Endodermal cell (in vitro differentiated cells): ENCODE measurements around the gene KRTDAP. TPM values are rescaled to one million over a fixed set of nuclear protein-coding genes. Genes with fewer than 3 reads are reported as not detected.
"Not testable (repeated sequence)": the region's sequence is repeated elsewhere in the genome, so short reads cannot be mapped to it uniquely, and the experiment has no call there.

ENCODE experiments used
- DNase-seq: peaks from one replicate; pipeline ENCODE4 v3.0.0-alpha.2; 2017
- H3K27ac ChIP-seq: 2 replicates; pipeline ENCODE4 v1.5.1; 2013; ENCODE audit warnings: mild to moderate bottlenecking, low read depth, low read length, moderate library complexity
- H3K27me3 ChIP-seq: 2 replicates; pipeline ENCODE4 v1.6.1; 2013; ENCODE audit warnings: mild to moderate bottlenecking, low read length, moderate library complexity; ENCODE audit not compliant: insufficient read depth, control insufficient read depth, poor library complexity, severe bottlenecking
- H3K36me3 ChIP-seq: 2 replicates; pipeline ENCODE4 v1.7.0; 2013; ENCODE audit warnings: mild to moderate bottlenecking, low read length, moderate library complexity; ENCODE audit not compliant: control insufficient read depth, insufficient read depth
- H3K4me1 ChIP-seq: one replicate; pipeline ENCODE4 v1.7.0; 2013; ENCODE audit warnings: low read length; ENCODE audit not compliant: control insufficient read depth, insufficient read depth
- H3K4me3 ChIP-seq: 2 replicates; pipeline ENCODE4 v1.5.1; 2013; ENCODE audit warnings: mild to moderate bottlenecking, low read length, moderate library complexity
- H3K9ac ChIP-seq: 2 replicates; pipeline ENCODE4 v1.6.1; 2013; ENCODE audit warnings: mild to moderate bottlenecking, low read length, moderate library complexity; ENCODE audit not compliant: poor library complexity, severe bottlenecking; ENCODE audit errors: extremely low read depth
- H3K9me3 ChIP-seq: 2 replicates; pipeline ENCODE4 v1.6.1; 2013; ENCODE audit warnings: mild to moderate bottlenecking, low read length, moderate library complexity; ENCODE audit not compliant: control insufficient read depth
- H3K27ac Mint-ChIP-seq: 2 replicates; pipeline ENCODE4 v1.8.0; 2020; ENCODE audit warnings: mixed read lengths
- H3K27me3 Mint-ChIP-seq: 2 replicates; pipeline ENCODE4 v1.8.0; 2021; ENCODE audit warnings: mild to moderate bottlenecking, mixed read lengths; ENCODE audit not compliant: insufficient read depth
- H3K36me3 Mint-ChIP-seq: 2 replicates; pipeline ENCODE4 v1.8.0; 2020; ENCODE audit warnings: low read depth, mixed read lengths
- H3K4me1 Mint-ChIP-seq: 2 replicates; pipeline ENCODE4 v1.8.0; 2020; ENCODE audit warnings: mixed read lengths
- H3K4me3 Mint-ChIP-seq: 2 replicates; pipeline ENCODE4 v1.8.0; 2020; ENCODE audit warnings: mild to moderate bottlenecking, moderate library complexity, mixed read lengths
- H3K9me3 Mint-ChIP-seq: 2 replicates; pipeline ENCODE4 v1.8.0; 2020; ENCODE audit warnings: mild to moderate bottlenecking, mixed read lengths
- WGBS, 2 experiments: methylation state at CpG; one replicate each; pipeline versions ENCODE4 v1.1.5 to v1.1.7; 2013; ENCODE audit warnings: missing lambda C conversion rate in 2 of 2, mixed read lengths in 1 of 2; ENCODE audit not compliant: insufficient coverage in 1 of 2, insufficient read length in 1 of 2; 5-methylcytosine and 5-hydroxymethylcytosine counted together
- total RNA-seq, 2 donors: library from RNA; stranded (reverse); fragmentation: NEBNext Ultra II Directional in 1 of 2; extraction: Animal tissue kit (Norgen Biotek cat#: 25700) in 1 of 2; gene quantifications; 2 replicates in 1 of 2; 3 replicates in 1 of 2; pipeline ENCODE4 v1.2.1, GENCODE V29; 2021
- TF ChIP-seq, protein P1 (sequence below): fragments of 200-600 bp; sonication (generic); conservative IDR thresholded peaks from 2 replicates; pipeline ENCODE4 v1.5.0; 2021; ENCODE audit warnings: antibody characterized with exemption, mild to moderate bottlenecking

KRTDAP gene
- total RNA-seq, 2 donors from 2014 or later, result 3.4 to 4.2 TPM

DNA sequence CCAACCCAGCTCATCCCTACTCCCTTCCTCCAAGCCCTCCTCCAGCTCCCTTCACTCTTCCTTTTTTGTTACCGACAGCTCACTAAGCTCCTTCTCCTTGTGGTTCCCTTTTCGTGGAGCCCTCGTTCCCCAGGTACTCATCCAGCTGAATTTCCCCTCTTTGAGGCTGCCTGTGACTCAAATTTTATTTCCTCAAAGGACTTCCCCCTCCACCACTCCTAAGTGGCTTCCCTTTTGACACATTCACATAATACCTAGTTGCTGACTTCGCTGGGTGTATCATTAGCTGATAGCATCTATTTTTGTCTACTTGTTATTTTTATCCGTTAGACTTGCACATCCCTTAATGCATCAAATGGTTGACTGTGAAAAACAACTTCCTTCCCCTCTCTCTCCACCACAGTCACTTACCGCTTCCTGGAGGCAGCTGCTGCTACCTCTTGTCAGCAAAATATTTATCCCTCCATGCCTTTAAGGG lies 27.7 kb downstream of the KRTDAP start:
- H3K27ac ChIP-seq, result no peak overlapping the region
- peaks cover 3% of the 10 kb centered on the region for H3K4me1 ChIP-seq
- Mint-ChIP-seq H3K4me3 (no peak overlapping the region), H3K27me3 (no peaks in the 10 kb centered on the region), H3K36me3 (no peaks in the 10 kb centered on the region), H3K27ac (no peak overlapping the region), H3K4me1 (peaks cover 29% of the 10 kb centered on the region), H3K9me3 (no peaks in the 10 kb centered on the region)
- no peak for DNase-seq
- no peaks in the 10 kb centered on the region for H3K36me3 ChIP-seq
- 81 to 82% methylated on average over 6 of the region's 6 CpGs for WGBS, 2 experiments
- H3K27me3 ChIP-seq, result no peaks in the 10 kb centered on the region
- H3K4me3 ChIP-seq, result no peak overlapping the region
- no peak overlapping the region for H3K9ac ChIP-seq
- TF ChIP-seq, protein P1, sequence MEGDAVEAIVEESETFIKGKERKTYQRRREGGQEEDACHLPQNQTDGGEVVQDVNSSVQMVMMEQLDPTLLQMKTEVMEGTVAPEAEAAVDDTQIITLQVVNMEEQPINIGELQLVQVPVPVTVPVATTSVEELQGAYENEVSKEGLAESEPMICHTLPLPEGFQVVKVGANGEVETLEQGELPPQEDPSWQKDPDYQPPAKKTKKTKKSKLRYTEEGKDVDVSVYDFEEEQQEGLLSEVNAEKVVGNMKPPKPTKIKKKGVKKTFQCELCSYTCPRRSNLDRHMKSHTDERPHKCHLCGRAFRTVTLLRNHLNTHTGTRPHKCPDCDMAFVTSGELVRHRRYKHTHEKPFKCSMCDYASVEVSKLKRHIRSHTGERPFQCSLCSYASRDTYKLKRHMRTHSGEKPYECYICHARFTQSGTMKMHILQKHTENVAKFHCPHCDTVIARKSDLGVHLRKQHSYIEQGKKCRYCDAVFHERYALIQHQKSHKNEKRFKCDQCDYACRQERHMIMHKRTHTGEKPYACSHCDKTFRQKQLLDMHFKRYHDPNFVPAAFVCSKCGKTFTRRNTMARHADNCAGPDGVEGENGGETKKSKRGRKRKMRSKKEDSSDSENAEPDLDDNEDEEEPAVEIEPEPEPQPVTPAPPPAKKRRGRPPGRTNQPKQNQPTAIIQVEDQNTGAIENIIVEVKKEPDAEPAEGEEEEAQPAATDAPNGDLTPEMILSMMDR, result no peak
- H3K9me3 ChIP-seq, result no peaks in the 10 kb centered on the region

DNA sequence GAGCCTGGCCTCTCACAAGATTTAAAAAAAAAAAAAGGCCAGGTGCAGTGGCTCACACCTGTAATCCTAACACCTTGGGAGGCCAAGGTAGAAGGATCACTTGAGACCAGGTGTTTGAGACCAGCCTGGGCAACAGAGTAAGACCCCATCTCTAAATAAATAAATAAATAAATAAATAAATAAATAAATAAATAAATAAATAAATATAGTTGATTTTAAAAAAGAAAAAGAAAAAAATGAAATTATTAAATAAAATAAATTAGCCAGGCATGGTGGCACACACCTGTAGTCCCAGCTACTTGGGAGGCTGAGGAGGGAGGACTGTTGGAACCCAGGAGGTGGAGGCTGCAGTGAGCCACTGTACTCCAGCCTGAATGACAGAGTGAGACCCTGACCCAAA lies 28.5 kb downstream of the KRTDAP start:
- DNase-seq, H3K27ac Mint-ChIP-seq, H3K4me1 ChIP-seq, H3K36me3 Mint-ChIP-seq, H3K9me3 ChIP-seq, H3K27me3 Mint-ChIP-seq, H3K36me3 ChIP-seq, H3K27ac ChIP-seq, H3K9ac ChIP-seq, H3K4me3 Mint-ChIP-seq, H3K27me3 ChIP-seq, H3K9me3 Mint-ChIP-seq, H3K4me3 ChIP-seq: not testable (repeated sequence)
- peaks cover 31% of the 10 kb centered on the region for H3K4me1 Mint-ChIP-seq

GRCh38 chr19:35461060-35461459 lies 29.2 kb downstream of the KRTDAP start:
- Histone ChIP-seq H3K9ac (no peak overlapping the region), H3K27me3 (no peaks in the 10 kb centered on the region), H3K36me3 (no peaks in the 10 kb centered on the region), H3K4me3 (no peak overlapping the region), H3K9me3 (no peaks in the 10 kb centered on the region), H3K4me1 (peaks cover 5% of the 10 kb centered on the region), H3K27ac (no peak overlapping the region)
- Mint-ChIP-seq H3K9me3 (no peaks in the 10 kb centered on the region), H3K27ac (no peak overlapping the region), H3K27me3 (no peaks in the 10 kb centered on the region), H3K4me3 (no peak overlapping the region), H3K4me1 (peaks cover 27% of the 10 kb centered on the region), H3K36me3 (no peaks in the 10 kb centered on the region)
- no peak for DNase-seq
- TF ChIP-seq, protein P1, result no peak
- WGBS, 2 experiments, result 91 to 98% methylated on average over 7 to 9 of the region's 9 CpGs

- Histone ChIP-seq H3K4me1 (peaks cover 5% of the 10 kb centered on the region), H3K36me3 (no peaks in the 10 kb centered on the region), H3K27me3 (no peaks in the 10 kb centered on the region), H3K9me3 (no peaks in the 10 kb centered on the region), H3K4me3 (no peak overlapping the region), H3K9ac (no peak overlapping the region), H3K27ac (no peak overlapping the region)
- Mint-ChIP-seq H3K4me3 (no peak overlapping the region), H3K36me3 (no peaks in the 10 kb centered on the region), H3K27ac (no peak overlapping the region), H3K27me3 (no peaks in the 10 kb centered on the region), H3K4me1 (peaks cover 27% of the 10 kb centered on the region), H3K9me3 (no peaks in the 10 kb centered on the region)
- no peak for DNase-seq
- TF ChIP-seq, protein P1, result no peak
- WGBS, 2 experiments, result 97 to 100% methylated on average over 2 to 9 of the region's 10 CpGs
Observed at GRCh38 chr19:35460608-35461007, 29.7 kb downstream of the KRTDAP start.
